Erythroblast (primary cell): Measurements from ENCODE around the gene CFAP119.

ENCODE experiments used
- GATA1 ChIP-seq: IDR thresholded peaks from 2 replicates; pipeline ENCODE4 v1.6.1; 2011; ENCODE audit warnings: low read depth, mild to moderate bottlenecking, control low read depth, low read length, moderate library complexity
- POLR2A ChIP-seq: IDR thresholded peaks from 2 replicates; pipeline ENCODE4 v1.6.1; 2011; ENCODE audit warnings: mild to moderate bottlenecking, low read length

DNA sequence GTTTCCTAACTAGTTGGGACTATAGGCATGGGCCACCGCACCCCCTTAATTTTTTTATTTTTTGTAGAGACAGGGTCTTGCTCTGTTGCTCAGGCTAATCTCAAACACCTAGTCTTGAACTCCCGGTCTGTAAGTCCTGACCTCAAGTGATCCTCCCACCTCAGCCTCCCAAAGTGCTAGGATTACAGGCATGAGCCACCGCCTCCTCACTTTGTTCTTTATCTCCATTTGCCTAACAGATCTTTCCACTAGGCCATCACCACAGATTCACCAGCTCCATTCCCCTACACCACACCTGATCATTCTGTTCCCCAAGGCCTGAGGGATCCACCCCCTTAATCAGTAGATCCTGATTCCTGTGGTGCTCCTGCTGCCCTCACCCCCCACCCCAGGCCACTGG lies 32.8 kb upstream of the CFAP119 start:
- TF ChIP-seq GATA1 = no peak
- TF ChIP-seq POLR2A = no peak
